Measurements from ENCODE around the gene SPTBN5. TPM values are rescaled to one million over a fixed set of nuclear protein-coding genes. Genes with fewer than 3 reads are reported as not detected.

The SPTBN5 gene
- total RNA-seq, 1 experiment from 2014 or later = 1.2 TPM

DNA sequence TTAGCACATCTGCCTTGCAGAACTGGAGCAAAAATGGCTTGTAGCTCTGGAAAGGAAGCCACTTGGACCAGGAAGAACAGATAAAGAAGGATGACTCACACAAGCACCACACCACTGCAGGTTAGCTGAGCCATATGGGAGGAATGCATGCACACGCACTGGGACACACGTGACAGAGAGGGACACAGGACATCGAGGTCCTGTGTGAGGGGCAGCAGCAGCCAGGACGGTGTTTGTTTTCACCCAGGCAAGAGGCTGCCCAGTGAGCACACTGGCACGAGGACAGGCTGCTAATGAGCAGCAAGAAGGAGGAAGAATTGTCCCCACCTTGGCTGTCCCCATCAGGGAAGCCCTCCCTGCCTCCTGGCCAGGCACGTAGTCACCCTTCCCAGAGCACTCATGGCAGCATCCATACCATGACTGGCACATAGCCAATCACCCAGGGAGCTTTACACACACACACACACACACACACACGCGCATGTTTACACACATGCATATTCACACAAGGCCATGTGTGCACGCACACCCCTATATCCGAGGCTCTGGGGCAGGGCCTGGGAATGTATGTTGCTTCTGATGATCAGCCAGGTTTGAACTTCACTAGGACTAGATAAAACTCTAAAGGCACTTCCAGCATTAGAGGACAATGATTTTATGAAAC, 24.0 kb upstream of the SPTBN5 start:
- ChIA-PET CTCF (interaction anchor here (1.0 kb wide), 1 partner anchor 220 kb away, joined by 3 read pairs; no protein-coding TSS in a partner anchor), POLR2A (no interaction called here)
- Mint-ChIP-seq H3K9me3 (no peaks in the 10 kb centered on the region), H3K4me1 (peaks cover 8% of the 10 kb centered on the region), H3K27me3 (ENCODE audit: low read depth) (no peaks in the 10 kb centered on the region), H3K27ac (peak overlapping the region; percentile 39; the same call in 1 of the 2 replicates), H3K36me3 (peaks cover 22% of the 10 kb centered on the region; the same call in 1 of the 2 replicates), H3K4me3 (no peak overlapping the region)
- ATAC-seq = no peak
- DNase-seq (ENCODE audit: low spot score) = no peak
- TF ChIP-seq SMAD4 (CRISPR knock-in tag; IDR thresholded peaks at IDR 0.05) = no peak
- TF ChIP-seq ZNF423 (CRISPR knock-in tag; IDR thresholded peaks at IDR 0.05) = no peak
- no peak for TF ChIP-seq ARID4B (CRISPR knock-in tag; IDR thresholded peaks at IDR 0.05; ENCODE audit: borderline replicate concordance)
- TF ChIP-seq NR3C1 (CRISPR knock-in tag; conservative IDR thresholded peaks at IDR 0.05; ENCODE audit: low read depth) = no peak
- TF ChIP-seq, protein P1, sequence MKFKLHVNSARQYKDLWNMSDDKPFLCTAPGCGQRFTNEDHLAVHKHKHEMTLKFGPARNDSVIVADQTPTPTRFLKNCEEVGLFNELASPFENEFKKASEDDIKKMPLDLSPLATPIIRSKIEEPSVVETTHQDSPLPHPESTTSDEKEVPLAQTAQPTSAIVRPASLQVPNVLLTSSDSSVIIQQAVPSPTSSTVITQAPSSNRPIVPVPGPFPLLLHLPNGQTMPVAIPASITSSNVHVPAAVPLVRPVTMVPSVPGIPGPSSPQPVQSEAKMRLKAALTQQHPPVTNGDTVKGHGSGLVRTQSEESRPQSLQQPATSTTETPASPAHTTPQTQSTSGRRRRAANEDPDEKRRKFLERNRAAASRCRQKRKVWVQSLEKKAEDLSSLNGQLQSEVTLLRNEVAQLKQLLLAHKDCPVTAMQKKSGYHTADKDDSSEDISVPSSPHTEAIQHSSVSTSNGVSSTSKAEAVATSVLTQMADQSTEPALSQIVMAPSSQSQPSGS (CRISPR knock-in tag; IDR thresholded peaks at IDR 0.05; ENCODE audit: borderline replicate concordance, low read depth) = no peak
- no peak for TF ChIP-seq ZNF121 (CRISPR knock-in tag; IDR thresholded peaks at IDR 0.05)
- TF ChIP-seq E2F4 (CRISPR knock-in tag; IDR thresholded peaks at IDR 0.05; ENCODE audit: borderline replicate concordance, low read depth) = no peak
- no peak for TF ChIP-seq NFYB (CRISPR knock-in tag; conservative IDR thresholded peaks at IDR 0.05; ENCODE audit: low read depth)
- no peak for TF ChIP-seq TP53 (CRISPR knock-in tag; IDR thresholded peaks at IDR 0.05)
- no peak for TF ChIP-seq STAT6 (CRISPR knock-in tag; conservative IDR thresholded peaks at IDR 0.05; ENCODE audit: low read depth)
- no peak for TF ChIP-seq ZNF219 (CRISPR knock-in tag; IDR thresholded peaks at IDR 0.05; ENCODE audit: borderline replicate concordance)
- TF ChIP-seq RORB (CRISPR knock-in tag; IDR thresholded peaks at IDR 0.05) = no peak

DNA sequence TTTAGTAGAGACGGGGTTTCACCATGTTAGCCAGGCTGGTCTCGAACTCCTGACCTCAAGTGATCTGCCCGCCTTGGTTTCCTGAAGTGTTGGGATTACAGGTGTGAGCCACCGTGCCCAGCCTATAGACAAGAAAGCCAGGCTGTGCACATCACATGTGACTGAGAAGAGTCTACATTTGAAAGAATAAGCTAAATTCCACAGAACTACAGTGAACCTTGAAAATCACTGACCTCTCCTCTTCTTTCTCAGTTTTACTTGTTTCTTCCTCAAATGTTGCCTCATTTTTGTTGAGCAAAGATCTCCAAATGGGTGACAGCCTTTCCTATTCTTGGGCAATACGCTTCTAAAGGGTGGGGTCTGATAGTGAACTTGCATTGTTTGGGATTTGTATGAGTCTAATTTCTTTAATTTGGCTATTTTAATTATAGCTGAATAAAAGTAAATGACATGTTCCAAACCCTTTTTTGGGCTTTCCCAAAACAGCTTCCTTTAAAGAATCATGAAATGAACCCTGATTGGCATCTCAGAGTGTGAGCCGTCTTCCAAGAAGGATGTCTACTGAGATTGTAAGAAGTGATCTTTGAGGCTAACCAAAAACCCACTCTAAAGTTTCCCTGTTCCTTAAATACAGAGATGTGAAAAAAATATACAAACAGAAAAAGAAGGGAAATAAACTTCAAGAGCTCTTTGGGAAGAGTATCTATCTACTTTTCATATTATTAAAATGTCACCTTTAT, 21.6 kb upstream of the SPTBN5 start:
- ChIA-PET CTCF (interaction anchor here (2.2 kb wide), 1 partner anchor 11 kb away, joined by 7 read pairs; no protein-coding TSS in a partner anchor), POLR2A (no interaction called here)
- no peak overlapping the region for H3K27ac Mint-ChIP-seq
- no peaks in the 10 kb centered on the region for H3K9me3 Mint-ChIP-seq
- no peaks in the 10 kb centered on the region for H3K27me3 Mint-ChIP-seq (ENCODE audit: low read depth)
- ATAC-seq (no peak), DNase-seq (ENCODE audit: low spot score) (no peak)
- H3K4me3 Mint-ChIP-seq = no peak overlapping the region
- H3K36me3 Mint-ChIP-seq = peaks cover 27% of the 10 kb centered on the region
- peaks cover 4% of the 10 kb centered on the region for H3K4me1 Mint-ChIP-seq
- no peak for TF ChIP-seq ZNF671 (CRISPR knock-in tag; IDR thresholded peaks at IDR 0.05)
- TF ChIP-seq NFYB (CRISPR knock-in tag; conservative IDR thresholded peaks at IDR 0.05; ENCODE audit: low read depth) = no peak
- TF ChIP-seq TP53 (CRISPR knock-in tag; IDR thresholded peaks at IDR 0.05) = no peak
- no peak for TF ChIP-seq RORB (CRISPR knock-in tag; IDR thresholded peaks at IDR 0.05)
- TF ChIP-seq, protein P2, sequence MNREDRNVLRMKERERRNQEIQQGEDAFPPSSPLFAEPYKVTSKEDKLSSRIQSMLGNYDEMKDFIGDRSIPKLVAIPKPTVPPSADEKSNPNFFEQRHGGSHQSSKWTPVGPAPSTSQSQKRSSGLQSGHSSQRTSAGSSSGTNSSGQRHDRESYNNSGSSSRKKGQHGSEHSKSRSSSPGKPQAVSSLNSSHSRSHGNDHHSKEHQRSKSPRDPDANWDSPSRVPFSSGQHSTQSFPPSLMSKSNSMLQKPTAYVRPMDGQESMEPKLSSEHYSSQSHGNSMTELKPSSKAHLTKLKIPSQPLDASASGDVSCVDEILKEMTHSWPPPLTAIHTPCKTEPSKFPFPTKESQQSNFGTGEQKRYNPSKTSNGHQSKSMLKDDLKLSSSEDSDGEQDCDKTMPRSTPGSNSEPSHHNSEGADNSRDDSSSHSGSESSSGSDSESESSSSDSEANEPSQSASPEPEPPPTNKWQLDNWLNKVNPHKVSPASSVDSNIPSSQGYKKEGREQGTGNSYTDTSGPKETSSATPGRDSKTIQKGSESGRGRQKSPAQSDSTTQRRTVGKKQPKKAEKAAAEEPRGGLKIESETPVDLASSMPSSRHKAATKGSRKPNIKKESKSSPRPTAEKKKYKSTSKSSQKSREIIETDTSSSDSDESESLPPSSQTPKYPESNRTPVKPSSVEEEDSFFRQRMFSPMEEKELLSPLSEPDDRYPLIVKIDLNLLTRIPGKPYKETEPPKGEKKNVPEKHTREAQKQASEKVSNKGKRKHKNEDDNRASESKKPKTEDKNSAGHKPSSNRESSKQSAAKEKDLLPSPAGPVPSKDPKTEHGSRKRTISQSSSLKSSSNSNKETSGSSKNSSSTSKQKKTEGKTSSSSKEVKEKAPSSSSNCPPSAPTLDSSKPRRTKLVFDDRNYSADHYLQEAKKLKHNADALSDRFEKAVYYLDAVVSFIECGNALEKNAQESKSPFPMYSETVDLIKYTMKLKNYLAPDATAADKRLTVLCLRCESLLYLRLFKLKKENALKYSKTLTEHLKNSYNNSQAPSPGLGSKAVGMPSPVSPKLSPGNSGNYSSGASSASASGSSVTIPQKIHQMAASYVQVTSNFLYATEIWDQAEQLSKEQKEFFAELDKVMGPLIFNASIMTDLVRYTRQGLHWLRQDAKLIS (CRISPR knock-in tag; IDR thresholded peaks at IDR 0.05; ENCODE audit: borderline replicate concordance) = no peak
- TF ChIP-seq, protein P3, sequence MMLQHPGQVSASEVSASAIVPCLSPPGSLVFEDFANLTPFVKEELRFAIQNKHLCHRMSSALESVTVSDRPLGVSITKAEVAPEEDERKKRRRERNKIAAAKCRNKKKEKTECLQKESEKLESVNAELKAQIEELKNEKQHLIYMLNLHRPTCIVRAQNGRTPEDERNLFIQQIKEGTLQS (CRISPR knock-in tag; conservative IDR thresholded peaks at IDR 0.05) = no peak
- no peak for TF ChIP-seq MYBL2 (CRISPR knock-in tag; IDR thresholded peaks at IDR 0.05)
- TF ChIP-seq TEAD4 (CRISPR knock-in tag; IDR thresholded peaks at IDR 0.05) = no peak
- TF ChIP-seq TCF7 (CRISPR knock-in tag; IDR thresholded peaks at IDR 0.05; ENCODE audit: low read depth) = no peak
